Measurements from ENCODE around the gene TM2D1.

TM2D1 gene

DNA sequence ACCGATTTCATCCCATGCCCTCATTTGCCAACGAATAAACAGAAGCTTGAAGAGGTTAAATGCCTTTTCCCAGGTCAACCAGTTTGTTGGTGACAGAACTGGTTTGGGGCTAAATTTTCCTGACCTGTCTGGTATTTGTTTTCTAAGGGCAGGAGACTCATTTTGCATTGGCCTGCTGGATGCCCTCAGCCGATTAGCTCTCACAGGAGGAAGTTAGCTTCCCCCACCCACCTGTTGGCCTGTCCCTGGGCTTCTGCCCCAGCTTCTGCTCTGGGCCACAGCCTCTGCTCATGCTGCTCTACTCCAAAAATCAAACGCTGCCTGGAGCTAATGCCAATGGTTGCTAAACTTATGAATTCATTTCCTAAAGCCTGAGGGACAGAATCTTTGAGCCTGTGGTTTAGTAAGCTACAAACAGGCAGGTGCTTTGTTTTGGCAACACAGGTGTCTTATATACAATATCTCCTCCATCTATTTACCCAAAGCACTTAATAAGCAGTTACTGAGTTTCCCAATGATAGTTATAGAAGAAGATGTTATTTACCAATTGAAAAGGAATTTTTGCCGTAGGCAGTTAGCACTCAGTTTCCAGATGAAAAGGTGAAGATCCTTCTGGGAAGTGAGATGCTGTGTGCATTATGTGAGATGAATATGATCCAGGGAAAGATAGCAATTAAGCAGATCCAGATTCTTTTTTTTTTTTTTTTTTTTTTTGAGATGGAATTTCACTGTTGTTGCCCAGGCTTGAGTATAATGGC lies 82.3 kb downstream of the TM2D1 start:
- no peak for DNase-seq

DNA sequence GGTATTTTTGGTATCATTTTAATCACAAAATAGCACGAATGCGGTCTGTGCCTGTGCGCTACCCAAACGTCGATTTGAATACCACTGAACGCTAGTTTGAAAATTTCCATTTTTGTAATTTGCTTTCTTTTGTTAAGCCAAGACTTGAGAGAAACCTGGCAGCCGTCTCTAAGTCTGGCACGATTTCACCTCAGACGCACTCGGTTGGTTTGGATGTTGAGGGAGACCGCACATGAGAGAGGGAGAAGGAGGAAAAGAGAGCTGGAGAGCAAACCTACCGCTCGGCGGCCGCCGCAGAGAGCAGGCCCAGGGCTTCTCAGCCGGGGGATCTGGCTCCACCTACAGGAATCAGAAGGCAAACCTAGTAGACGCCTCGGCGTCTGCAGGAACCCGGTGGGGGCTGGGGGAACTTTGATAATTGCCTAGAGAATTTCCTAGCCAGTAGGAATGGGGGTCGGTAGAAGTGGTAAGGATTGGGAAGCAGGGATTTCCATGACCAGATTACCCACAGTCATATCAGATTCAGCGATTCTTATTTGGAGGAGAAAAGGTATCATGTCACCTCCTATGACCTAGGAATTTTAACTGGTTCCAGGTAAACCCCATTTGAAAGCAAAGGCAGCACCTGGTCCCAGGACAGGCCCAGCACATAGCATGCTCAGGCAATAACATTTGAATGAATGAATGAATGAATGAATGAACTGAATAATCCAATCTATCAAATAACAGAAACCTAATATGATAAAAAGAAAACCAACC lies 83.2 kb downstream of the TM2D1 start:
- DNase-seq, result peak; percentile 40

DNA sequence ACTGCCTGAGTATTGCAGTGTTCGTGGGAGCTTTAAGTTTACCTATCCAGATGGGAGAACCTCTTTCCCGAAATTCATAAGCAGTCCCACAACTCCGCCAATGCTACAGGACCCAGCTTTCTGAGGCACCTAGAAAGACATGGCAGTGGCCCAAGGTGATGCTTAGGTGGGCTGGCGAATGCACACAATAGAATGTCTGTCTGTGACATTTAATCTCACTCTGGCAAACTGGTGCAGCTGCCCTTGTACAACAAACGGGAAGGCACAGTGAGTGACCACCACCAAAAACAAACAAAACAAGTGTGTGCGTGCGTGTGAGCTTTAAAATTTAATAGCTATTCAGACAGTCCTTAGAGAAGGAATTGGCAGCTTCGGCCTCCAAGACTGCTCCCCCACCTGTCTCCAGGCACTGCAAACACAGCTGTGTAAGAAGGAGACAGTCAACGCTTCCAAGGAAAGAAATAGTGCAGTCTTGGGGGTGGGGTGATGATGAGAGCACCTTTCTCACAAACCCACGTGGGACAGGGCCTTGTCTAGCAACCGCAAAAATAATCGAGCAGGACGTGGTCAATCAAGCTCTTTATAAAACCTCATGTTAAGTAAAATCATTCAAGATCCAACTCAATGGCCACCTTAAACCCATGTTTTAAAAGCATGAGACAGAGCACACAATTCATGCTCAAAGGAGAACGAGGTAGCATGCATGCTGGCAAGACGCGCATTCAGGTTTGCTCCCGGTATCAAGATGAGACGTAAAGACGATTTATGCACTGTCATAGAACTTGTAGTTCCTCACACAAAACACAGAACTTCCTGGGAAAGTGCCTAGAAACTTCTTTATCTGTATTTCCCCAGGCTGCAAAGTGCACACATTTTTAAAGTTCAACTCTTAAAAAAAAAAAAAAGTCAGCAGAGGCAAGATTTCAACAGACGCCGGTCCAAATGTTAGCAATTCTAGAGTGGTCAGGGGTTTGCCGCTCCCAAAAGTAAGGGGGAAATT lies 84.1 kb downstream of the TM2D1 start:
- DNase-seq, result no peak

DNA sequence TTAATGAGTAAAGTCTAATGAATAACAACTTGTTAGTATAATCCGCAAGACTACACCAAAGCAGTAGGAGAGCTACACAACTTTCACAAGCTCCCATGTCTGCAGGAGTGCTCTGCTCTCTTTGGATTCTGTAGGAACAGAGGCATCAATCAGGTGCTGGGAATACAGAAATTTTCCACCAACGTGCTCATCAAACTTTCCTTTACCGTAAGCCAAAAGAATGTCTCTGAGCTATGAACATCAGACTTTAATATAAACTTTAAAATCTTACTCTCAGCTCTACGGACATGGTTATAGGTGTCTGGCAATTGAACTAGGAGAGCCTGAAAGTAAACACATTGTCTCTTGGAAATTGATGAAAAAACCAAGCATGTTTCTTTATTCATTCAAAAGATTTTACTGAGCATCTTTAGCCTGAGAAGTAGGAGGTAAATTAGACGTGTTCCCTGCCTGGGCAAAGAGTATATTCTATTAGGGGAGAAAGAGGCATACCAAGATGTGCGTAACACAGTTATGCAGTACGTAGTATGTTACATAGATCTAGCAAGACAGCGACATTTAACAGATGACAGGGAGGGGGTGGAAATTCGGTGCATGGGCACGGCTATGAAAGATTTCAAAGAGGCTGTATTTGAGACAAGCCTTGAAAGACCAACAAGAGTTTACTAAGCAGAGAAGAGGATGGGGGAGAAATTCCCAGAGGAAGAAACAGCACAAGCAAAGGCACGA lies 85.2 kb downstream of the TM2D1 start:
- no peak for DNase-seq

DNA sequence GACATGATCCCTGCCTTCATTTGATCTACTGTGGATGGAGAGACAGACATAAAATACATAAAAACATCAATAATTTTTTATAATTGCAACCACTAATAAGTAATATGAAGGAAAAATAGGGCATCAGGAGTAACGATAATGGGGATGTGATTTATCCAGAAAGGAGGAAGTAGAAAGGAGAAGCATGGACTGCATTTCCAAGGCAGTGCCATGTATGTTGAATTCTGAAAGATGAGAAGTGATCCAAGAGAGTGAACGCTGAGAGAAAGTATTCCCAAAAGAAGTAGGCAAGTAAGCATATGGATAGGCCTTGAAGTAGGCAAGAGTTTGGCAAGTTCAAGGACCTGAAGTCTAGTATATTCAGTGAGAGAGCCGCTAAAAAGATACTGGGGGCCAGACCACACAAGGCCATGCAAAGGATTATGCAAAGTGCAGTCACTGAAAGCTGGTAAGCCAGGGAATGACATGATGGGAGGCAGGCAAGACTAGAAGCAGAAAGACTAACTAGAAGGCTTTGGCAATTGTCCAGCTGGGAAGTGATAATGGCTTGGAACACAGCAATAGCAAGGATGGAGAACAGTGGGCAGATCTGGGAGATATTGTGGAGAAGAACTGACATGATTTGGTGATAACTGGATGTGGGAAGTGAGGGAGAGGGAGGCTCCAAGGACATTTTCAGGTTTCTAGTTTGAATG lies 85.9 kb downstream of the TM2D1 start:
- DNase-seq, result no peak

DNA sequence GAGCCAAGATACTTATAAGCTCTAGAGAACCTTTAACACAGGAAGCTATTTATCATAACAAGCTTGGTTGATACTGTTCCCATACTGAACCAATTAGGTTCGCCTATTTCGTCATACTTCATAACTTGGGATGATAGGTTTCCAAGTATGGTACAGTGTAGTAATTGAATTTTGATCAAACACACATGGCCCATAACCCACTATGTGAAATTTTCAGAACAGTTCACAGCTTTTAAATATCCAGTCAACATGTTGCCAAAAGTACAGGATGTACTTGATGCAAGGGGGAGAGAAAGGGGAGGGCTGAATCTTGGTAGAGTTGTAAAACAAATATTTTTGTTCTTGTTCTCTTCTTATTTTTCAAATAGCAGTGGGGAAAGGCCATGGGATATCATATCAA lies 86.6 kb downstream of the TM2D1 start:
- no peak for DNase-seq

DNA sequence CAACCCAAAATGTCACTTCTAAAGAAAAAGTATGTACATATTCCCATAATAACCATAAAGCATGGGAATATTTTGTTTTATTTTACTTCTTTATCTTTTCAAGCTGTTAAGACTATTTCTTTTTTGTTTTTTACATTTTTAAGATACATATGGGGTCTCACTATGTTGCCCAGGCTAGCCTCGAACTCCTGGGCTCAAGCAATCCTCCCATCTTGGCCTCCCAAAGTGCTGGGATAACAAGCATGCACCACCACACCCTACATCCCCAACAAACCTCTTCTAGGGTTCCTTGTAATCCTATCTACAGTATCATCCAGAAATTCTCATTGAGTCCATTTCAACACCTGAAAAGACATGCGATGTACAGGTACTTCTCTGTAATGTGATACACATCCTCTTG lies 87.5 kb downstream of the TM2D1 start:
- DNase-seq, result no peak

DNA sequence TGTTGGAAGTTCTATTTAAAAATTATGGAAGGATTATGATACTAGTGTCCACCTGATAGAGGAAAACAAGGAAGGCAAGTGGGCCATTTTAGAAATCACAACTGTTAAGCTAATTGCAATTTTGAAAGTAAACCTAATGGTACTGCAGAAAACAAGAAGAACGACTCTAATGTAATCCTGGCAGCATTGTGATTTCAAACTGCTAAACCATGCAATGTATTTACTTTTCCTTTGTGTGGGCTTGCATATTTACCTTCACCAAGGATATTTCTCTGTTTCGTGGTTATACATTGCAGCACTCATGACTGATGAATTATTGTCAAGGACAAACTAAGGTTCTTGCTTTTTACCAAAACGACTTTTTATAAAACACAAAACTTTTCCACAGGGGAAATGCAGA lies 88.1 kb downstream of the TM2D1 start:
- DNase-seq, result no peak

DNA sequence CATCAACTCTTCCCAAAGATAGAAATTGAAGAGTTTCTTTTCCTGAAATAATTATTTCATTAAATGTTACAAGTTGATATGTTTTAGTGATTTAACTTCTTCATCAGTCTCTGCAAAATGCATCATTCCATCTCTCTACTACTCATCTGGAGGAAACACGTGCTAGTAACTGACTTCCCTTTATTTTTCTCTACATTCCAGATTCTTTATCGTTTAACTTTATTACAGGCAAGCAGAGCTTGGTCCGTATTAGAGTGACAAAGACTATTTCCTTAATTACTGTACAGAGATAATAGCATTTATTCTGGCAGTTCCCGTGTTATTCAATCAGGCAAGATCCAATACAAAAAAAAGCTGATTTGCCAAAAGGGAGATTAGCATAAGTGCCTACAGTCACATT lies 88.6 kb downstream of the TM2D1 start:
- no peak for DNase-seq

DNA sequence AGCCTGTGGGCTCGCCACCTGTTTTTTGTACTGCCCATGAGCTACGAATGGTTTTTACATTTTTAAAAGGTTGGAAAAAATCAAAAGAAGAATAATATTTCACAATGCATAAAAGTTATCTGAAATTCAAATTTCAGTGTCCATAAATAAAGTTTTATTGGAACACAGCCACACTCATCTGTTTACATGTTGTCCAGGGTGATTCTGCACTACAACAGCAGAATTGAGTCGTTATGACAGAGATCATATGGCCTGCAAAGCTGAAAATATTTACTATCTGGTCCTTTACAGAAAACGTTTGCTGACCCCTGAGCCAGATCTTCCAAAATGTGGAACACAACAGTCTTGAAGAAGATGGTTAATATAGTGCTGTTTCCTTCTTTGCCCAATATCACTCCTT lies 89.4 kb downstream of the TM2D1 start:
- no peak for DNase-seq

DNA sequence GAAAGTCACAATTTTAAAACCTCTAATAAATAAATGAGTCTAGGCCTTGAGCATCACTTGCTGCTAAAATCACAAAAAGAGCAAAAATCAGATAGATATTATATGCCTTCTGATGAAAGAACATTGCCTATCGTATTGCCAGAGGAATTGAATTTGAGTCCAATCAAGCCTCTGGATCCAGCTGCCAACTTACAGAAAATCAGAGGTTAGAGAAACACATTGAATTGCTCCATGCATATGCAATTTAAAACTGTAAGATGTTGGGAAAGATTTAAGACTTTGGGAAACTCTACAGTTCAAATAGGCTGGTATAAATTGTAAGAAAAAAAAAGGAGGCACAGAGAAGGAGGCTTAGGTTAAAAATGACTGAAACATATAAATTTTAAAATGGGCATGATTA lies 93.5 kb downstream of the TM2D1 start:
- DNase-seq, result no peak

Measured in activated gamma-delta T cell treated with Interleukin-2 at 50 U/mL for 16 hours (primary cell).